Brain pericyte (primary cell): Measurements from ENCODE around the gene HIBCH.
"Not testable (repeated sequence)": the region's sequence is repeated elsewhere in the genome, so short reads cannot be mapped to it uniquely, and the experiment has no call there.

Experiments used
- DNase-seq: peaks from one replicate; pipeline ENCODE4 v3.0.0-alpha.2; 2012; ENCODE audit warnings: low read depth, low spot score

Gene HIBCH

GRCh38 chr2:190308031-190308430 lies 11.6 kb downstream of the HIBCH start:
- DNase-seq = no peak

- DNase-seq = no peak
Observed at GRCh38 chr2:190304404-190304803, 15.2 kb downstream of the HIBCH start.

GRCh38 chr2:190303647-190304046 lies 16.0 kb downstream of the HIBCH start:
- no peak for DNase-seq

- DNase-seq = no peak
Observed at GRCh38 chr2:190302052-190302451, 17.6 kb downstream of the HIBCH start.

GRCh38 chr2:190301032-190301431 lies 18.6 kb downstream of the HIBCH start:
- DNase-seq = no peak

GRCh38 chr2:190297880-190298279 lies 21.7 kb downstream of the HIBCH start:
- DNase-seq = not testable (repeated sequence)

GRCh38 chr2:190283783-190284182 lies 35.8 kb downstream of the HIBCH start:
- DNase-seq = no peak

- no peak for DNase-seq
Observed at GRCh38 chr2:190280565-190281350, 38.9 kb downstream of the HIBCH start.

GRCh38 chr2:190279256-190280134 lies 40.1 kb downstream of the HIBCH start:
- DNase-seq = not testable (repeated sequence)

GRCh38 chr2:190277234-190278112 lies 42.2 kb downstream of the HIBCH start:
- DNase-seq = no peak

- DNase-seq = no peak
Observed at GRCh38 chr2:190272457-190272842, 47.2 kb downstream of the HIBCH start.

GRCh38 chr2:190271783-190272456 lies 47.7 kb downstream of the HIBCH start:
- no peak for DNase-seq

GRCh38 chr2:190270298-190270697 lies 49.3 kb downstream of the HIBCH start:
- DNase-seq = no peak

GRCh38 chr2:190269699-190270098 lies 49.9 kb downstream of the HIBCH start:
- DNase-seq = not testable (repeated sequence)

GRCh38 chr2:190267302-190267701 lies 52.3 kb downstream of the HIBCH start:
- no peak for DNase-seq

GRCh38 chr2:190266314-190266713 lies 53.3 kb downstream of the HIBCH start:
- no peak for DNase-seq

- no peak for DNase-seq
Observed at GRCh38 chr2:190261851-190262250, 57.8 kb downstream of the HIBCH start.

- DNase-seq = no peak
Observed at GRCh38 chr2:190256087-190256486, 63.5 kb downstream of the HIBCH start.

GRCh38 chr2:190255676-190256075 lies 64.0 kb downstream of the HIBCH start:
- no peak for DNase-seq

- no peak for DNase-seq
Observed at GRCh38 chr2:190254063-190254850, 65.4 kb downstream of the HIBCH start.
